ENCODE measurements around the gene OIP5. TPM values are rescaled to one million over a fixed set of nuclear protein-coding genes. Genes with fewer than 3 reads are reported as not detected.
"Not testable (repeated sequence)": the region's sequence is repeated elsewhere in the genome, so short reads cannot be mapped to it uniquely, and the experiment has no call there.

The OIP5 gene
- total and polyA plus RNA-seq, 4 donors, result 0.17 to 11.8 (median 1.1) TPM

DNA sequence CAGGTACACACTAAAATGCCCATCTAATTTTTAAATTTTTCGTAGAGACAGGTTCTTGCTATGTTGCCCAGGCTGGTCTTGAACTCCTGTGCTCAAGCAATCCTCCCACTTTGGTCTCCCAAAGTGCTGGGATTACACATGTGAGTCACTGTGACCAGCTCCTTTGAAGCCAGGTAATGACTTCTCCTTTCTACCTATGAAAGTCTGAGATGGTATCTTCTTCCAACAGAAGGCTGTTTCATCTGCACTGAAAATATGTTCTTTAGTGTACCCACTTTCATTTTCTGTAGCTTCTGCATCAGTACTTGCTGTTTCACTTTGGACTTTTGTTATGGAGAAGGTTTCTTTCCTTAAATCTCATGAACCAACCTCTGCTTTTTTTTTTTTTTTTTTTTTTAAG lies 8.8 kb downstream of the OIP5 start:
- 90% methylated on average over 1 of the region's 1 CpG for WGBS
- DNase-seq (ENCODE audit: low spot score), result no peak
- H3K4me1 ChIP-seq (ENCODE audit: control insufficient read depth in 4 of 4, insufficient read depth in 4 of 4, low read length in 3 of 4), result no peaks in the 10 kb centered on the region
- no peaks in the 10 kb centered on the region for H3K27me3 ChIP-seq (ENCODE audit: control insufficient read depth in 4 of 4, insufficient read depth in 4 of 4, low read length in 3 of 4)
- H3K9ac ChIP-seq (ENCODE audit: low read depth in 1 of 2, low read length in 2 of 2), result no peak overlapping the region
- TF ChIP-seq NR2F2 (IDR thresholded peaks at IDR 0.05) (no peak), TAF1 (conservative IDR thresholded peaks at IDR 0.05) (no peak), SP1 (IDR thresholded peaks at IDR 0.05) (no peak), RXRA (IDR thresholded peaks at IDR 0.05) (no peak)
- TF ChIP-seq, protein P1, sequence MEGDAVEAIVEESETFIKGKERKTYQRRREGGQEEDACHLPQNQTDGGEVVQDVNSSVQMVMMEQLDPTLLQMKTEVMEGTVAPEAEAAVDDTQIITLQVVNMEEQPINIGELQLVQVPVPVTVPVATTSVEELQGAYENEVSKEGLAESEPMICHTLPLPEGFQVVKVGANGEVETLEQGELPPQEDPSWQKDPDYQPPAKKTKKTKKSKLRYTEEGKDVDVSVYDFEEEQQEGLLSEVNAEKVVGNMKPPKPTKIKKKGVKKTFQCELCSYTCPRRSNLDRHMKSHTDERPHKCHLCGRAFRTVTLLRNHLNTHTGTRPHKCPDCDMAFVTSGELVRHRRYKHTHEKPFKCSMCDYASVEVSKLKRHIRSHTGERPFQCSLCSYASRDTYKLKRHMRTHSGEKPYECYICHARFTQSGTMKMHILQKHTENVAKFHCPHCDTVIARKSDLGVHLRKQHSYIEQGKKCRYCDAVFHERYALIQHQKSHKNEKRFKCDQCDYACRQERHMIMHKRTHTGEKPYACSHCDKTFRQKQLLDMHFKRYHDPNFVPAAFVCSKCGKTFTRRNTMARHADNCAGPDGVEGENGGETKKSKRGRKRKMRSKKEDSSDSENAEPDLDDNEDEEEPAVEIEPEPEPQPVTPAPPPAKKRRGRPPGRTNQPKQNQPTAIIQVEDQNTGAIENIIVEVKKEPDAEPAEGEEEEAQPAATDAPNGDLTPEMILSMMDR (IDR thresholded peaks at IDR 0.05; ENCODE audit: low read depth, low read length, missing input control), result no peak
- H3K36me3 ChIP-seq (ENCODE audit: control insufficient read depth in 4 of 4, insufficient read depth in 3 of 4, low read depth in 1 of 4, low read length in 3 of 4), result no peaks in the 10 kb centered on the region
- no peak overlapping the region for H3K27ac ChIP-seq (ENCODE audit: low read depth in 1 of 2, low read length in 2 of 2)
- H3K4me3 ChIP-seq (ENCODE audit: low read depth in 1 of 3, low read length in 3 of 3), result no peak overlapping the region
- H3K9me3 ChIP-seq (ENCODE audit: control insufficient read depth in 4 of 4, low read length in 3 of 4), result no peaks in the 10 kb centered on the region

DNA sequence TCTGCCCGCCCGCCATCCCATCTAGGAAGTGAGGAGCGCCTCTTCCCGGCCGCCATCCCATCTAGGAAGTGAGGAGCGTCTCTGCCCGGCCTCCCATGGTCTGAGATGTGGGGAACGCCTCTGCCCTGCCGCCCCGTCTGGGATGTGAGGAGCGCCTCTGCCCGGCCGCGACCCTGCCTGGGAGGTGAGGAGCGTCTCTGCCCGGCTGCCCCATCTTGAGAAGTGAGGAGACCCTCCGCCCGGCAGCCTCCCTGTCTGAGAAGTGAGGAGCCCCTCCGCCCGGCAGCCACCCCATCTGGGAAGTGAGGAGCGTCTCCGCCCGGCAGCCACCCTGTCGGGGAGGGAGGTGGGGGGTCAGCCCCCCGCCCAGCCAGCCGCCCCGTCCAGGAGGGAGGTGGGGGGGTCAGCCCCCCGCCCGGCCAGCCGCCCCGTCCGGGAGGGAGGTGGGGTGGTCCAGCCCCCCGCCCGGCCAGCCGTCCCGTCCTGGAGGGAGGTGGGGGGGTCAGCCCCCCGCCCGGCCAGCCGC lies 11.5 kb downstream of the OIP5 start:
- H3K4me1 ChIP-seq (ENCODE audit: control insufficient read depth in 4 of 4, insufficient read depth in 4 of 4, low read length in 3 of 4); H3K9ac ChIP-seq (ENCODE audit: low read depth in 1 of 2, low read length in 2 of 2); H3K4me3 ChIP-seq (ENCODE audit: low read depth in 1 of 3, low read length in 3 of 3); H3K9me3 ChIP-seq (ENCODE audit: control insufficient read depth in 4 of 4, low read length in 3 of 4); H3K27me3 ChIP-seq (ENCODE audit: control insufficient read depth in 4 of 4, insufficient read depth in 4 of 4, low read length in 3 of 4); H3K27ac ChIP-seq (ENCODE audit: low read depth in 1 of 2, low read length in 2 of 2); H3K36me3 ChIP-seq (ENCODE audit: control insufficient read depth in 4 of 4, insufficient read depth in 3 of 4, low read depth in 1 of 4, low read length in 3 of 4); DNase-seq (ENCODE audit: low spot score): not testable (repeated sequence)
- 99% methylated on average over 39 of the region's 39 CpGs for WGBS

DNA sequence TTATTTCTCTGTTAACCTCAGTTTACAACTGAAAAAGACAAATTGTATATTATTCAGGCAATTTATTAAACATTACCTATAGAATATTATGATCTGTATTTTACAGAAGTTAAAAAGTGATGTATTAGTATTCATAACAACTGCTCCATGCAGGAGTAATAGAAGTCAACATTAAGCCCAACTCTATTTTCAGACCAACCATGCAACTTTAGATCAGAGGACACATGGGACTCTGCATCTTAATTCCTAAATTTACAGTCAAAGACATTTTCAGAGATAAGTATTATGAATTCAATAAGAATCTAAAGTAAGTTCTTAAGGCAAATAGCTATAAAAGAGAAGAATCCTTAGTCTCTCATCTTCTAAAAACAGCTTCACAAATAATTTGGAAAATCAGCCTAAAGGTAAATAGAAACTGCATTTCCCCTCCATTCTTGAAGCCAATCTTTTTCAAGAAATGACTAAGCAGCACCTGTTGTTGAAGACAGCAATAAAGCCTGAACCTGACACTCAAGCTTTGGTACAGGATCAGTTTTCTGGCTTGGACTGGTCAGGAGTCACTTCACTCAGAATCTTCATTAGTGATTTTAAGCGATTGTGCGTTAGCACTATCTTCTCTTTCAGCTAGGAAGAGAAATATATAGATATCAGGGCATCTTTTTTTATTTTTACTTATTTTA lies 23.0 kb downstream of the OIP5 start:
- DNase-seq (ENCODE audit: low spot score), result no peak
- Histone ChIP-seq H3K9me3 (ENCODE audit: control insufficient read depth in 4 of 4, low read length in 3 of 4) (no peaks in the 10 kb centered on the region), H3K27me3 (ENCODE audit: control insufficient read depth in 4 of 4, insufficient read depth in 4 of 4, low read length in 3 of 4) (no peaks in the 10 kb centered on the region), H3K27ac (ENCODE audit: low read depth in 1 of 2, low read length in 2 of 2) (no peak overlapping the region), H3K4me3 (ENCODE audit: low read depth in 1 of 3, low read length in 3 of 3) (no peak overlapping the region), H3K36me3 (ENCODE audit: control insufficient read depth in 4 of 4, insufficient read depth in 3 of 4, low read depth in 1 of 4, low read length in 3 of 4) (peaks cover 0 to 8% (median 3%) of the 10 kb centered on the region in 4 donors), H3K4me1 (ENCODE audit: control insufficient read depth in 4 of 4, insufficient read depth in 4 of 4, low read length in 3 of 4) (no peaks in the 10 kb centered on the region), H3K9ac (ENCODE audit: low read depth in 1 of 2, low read length in 2 of 2) (no peak overlapping the region)
- 97% methylated on average over 2 of the region's 2 CpGs for WGBS
- TF ChIP-seq FOXA1 (IDR thresholded peaks at IDR 0.05) (no peak), HNF4A (conservative IDR thresholded peaks at IDR 0.05) (no peak), TAF1 (conservative IDR thresholded peaks at IDR 0.05) (no peak), SP1 (IDR thresholded peaks at IDR 0.05) (no peak), GABPA (IDR thresholded peaks at IDR 0.05 in 1 of 2, conservative IDR thresholded peaks at IDR 0.05 in 1 of 2) (no peak), JUND (IDR thresholded peaks at IDR 0.05) (no peak), RXRA (IDR thresholded peaks at IDR 0.05) (no peak), YY1 (IDR thresholded peaks at IDR 0.05) (no peak), NR2F2 (IDR thresholded peaks at IDR 0.05) (no peak), HNF4G (IDR thresholded peaks at IDR 0.05) (no peak), RAD21 (IDR thresholded peaks at IDR 0.05) (no peak), EGR1 (IDR thresholded peaks at IDR 0.05; ENCODE audit: low read depth in 2 of 2) (no peak)
- TF ChIP-seq, protein P2, sequence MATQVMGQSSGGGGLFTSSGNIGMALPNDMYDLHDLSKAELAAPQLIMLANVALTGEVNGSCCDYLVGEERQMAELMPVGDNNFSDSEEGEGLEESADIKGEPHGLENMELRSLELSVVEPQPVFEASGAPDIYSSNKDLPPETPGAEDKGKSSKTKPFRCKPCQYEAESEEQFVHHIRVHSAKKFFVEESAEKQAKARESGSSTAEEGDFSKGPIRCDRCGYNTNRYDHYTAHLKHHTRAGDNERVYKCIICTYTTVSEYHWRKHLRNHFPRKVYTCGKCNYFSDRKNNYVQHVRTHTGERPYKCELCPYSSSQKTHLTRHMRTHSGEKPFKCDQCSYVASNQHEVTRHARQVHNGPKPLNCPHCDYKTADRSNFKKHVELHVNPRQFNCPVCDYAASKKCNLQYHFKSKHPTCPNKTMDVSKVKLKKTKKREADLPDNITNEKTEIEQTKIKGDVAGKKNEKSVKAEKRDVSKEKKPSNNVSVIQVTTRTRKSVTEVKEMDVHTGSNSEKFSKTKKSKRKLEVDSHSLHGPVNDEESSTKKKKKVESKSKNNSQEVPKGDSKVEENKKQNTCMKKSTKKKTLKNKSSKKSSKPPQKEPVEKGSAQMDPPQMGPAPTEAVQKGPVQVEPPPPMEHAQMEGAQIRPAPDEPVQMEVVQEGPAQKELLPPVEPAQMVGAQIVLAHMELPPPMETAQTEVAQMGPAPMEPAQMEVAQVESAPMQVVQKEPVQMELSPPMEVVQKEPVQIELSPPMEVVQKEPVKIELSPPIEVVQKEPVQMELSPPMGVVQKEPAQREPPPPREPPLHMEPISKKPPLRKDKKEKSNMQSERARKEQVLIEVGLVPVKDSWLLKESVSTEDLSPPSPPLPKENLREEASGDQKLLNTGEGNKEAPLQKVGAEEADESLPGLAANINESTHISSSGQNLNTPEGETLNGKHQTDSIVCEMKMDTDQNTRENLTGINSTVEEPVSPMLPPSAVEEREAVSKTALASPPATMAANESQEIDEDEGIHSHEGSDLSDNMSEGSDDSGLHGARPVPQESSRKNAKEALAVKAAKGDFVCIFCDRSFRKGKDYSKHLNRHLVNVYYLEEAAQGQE (IDR thresholded peaks at IDR 0.05), result no peak
- TF ChIP-seq, protein P1 (IDR thresholded peaks at IDR 0.05; ENCODE audit: low read depth, low read length, missing input control), result no peak
- TF ChIP-seq, protein P3, sequence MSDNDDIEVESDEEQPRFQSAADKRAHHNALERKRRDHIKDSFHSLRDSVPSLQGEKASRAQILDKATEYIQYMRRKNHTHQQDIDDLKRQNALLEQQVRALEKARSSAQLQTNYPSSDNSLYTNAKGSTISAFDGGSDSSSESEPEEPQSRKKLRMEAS (IDR thresholded peaks at IDR 0.05), result no peak
- TF ChIP-seq, protein P4, sequence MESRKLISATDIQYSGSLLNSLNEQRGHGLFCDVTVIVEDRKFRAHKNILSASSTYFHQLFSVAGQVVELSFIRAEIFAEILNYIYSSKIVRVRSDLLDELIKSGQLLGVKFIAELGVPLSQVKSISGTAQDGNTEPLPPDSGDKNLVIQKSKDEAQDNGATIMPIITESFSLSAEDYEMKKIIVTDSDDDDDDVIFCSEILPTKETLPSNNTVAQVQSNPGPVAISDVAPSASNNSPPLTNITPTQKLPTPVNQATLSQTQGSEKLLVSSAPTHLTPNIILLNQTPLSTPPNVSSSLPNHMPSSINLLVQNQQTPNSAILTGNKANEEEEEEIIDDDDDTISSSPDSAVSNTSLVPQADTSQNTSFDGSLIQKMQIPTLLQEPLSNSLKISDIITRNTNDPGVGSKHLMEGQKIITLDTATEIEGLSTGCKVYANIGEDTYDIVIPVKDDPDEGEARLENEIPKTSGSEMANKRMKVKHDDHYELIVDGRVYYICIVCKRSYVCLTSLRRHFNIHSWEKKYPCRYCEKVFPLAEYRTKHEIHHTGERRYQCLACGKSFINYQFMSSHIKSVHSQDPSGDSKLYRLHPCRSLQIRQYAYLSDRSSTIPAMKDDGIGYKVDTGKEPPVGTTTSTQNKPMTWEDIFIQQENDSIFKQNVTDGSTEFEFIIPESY (IDR thresholded peaks at IDR 0.05), result no peak
- TF ChIP-seq, protein P5, sequence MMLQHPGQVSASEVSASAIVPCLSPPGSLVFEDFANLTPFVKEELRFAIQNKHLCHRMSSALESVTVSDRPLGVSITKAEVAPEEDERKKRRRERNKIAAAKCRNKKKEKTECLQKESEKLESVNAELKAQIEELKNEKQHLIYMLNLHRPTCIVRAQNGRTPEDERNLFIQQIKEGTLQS (IDR thresholded peaks at IDR 0.05), result no peak
